ENCODE data around the gene SCUBE3. TPM values are rescaled to one million over a fixed set of nuclear protein-coding genes. Genes with fewer than 3 reads are reported as not detected.

The SCUBE3 gene
- total RNA-seq, 1 experiment from 2014 or later, result 0.05 TPM

GRCh38 chr6:35228481-35228880, 14.7 kb downstream of the SCUBE3 start:
- ChIA-PET RAD21 (ENCODE audit: low non-redundant PET in 1 of 2, low total read pairs in 2 of 2, uncharacterized antibody in 2 of 2, unreplicated experiment in 2 of 2) (no interaction called here), CTCF (no interaction called here), POLR2A (no interaction called here)
- no peak overlapping the region for H3K4me3 ChIP-seq (replicated peaks in 1 of 2; ENCODE audit: low read depth in 1 of 2, low read length in 2 of 2)
- ATAC-seq (no peak), DNase-seq (ENCODE audit: low read depth, low spot score) (no peak)
- intact Hi-C loops (cut with micrococcal nuclease), result no loop called here
- no peaks in the 10 kb centered on the region for H4K20me1 ChIP-seq (ENCODE audit: insufficient read depth)
- no peak overlapping the region for H2AFZ ChIP-seq (ENCODE audit: low read depth, low read length, poor library complexity, severe bottlenecking)
- no peaks in the 10 kb centered on the region for H3K9me3 ChIP-seq (ENCODE audit: control insufficient read depth in 1 of 2, insufficient read depth in 1 of 2, low read depth in 1 of 2, low read length in 2 of 2)
- no peak overlapping the region for H3K4me2 ChIP-seq (ENCODE audit: low read length)
- no peaks in the 10 kb centered on the region for H3K36me3 ChIP-seq (ENCODE audit: control insufficient read depth in 1 of 2, insufficient read depth in 2 of 2, low read length in 2 of 2)
- no peaks in the 10 kb centered on the region for H3K9me2 ChIP-seq (ENCODE audit: insufficient read depth)
- no peak overlapping the region for H3K27ac ChIP-seq (ENCODE audit: low read depth, low read length)
- H3K79me2 ChIP-seq (ENCODE audit: insufficient read depth, low read length), result no peaks in the 10 kb centered on the region
- no peak for TF ChIP-seq EZH2phosphoT487 (IDR thresholded peaks at IDR 0.05; ENCODE audit: borderline replicate concordance)
- H3K27me3 ChIP-seq (ENCODE audit: insufficient read depth, low read length), result no peaks in the 10 kb centered on the region
- H3K9ac ChIP-seq (ENCODE audit: low read length), result no peak overlapping the region
- no peaks in the 10 kb centered on the region for H3K4me1 ChIP-seq (ENCODE audit: control insufficient read depth in 1 of 2, insufficient read depth in 2 of 2, low read length in 2 of 2)
- BruUV-seq (replicated peaks), result no TSS peak

GRCh38 chr6:35229304-35229703, 15.5 kb downstream of the SCUBE3 start:
- H3K27me3 ChIP-seq (ENCODE audit: insufficient read depth, low read length), result no peaks in the 10 kb centered on the region
- no peaks in the 10 kb centered on the region for H3K9me2 ChIP-seq (ENCODE audit: insufficient read depth)
- H2AFZ ChIP-seq (ENCODE audit: low read depth, low read length, poor library complexity, severe bottlenecking), result no peak overlapping the region
- no peaks in the 10 kb centered on the region for H3K4me1 ChIP-seq (ENCODE audit: control insufficient read depth in 1 of 2, insufficient read depth in 2 of 2, low read length in 2 of 2)
- ChIA-PET RAD21 (ENCODE audit: low non-redundant PET in 1 of 2, low total read pairs in 2 of 2, uncharacterized antibody in 2 of 2, unreplicated experiment in 2 of 2) (no interaction called here), CTCF (no interaction called here), POLR2A (no interaction called here)
- H4K20me1 ChIP-seq (ENCODE audit: insufficient read depth), result no peaks in the 10 kb centered on the region
- no peaks in the 10 kb centered on the region for H3K9me3 ChIP-seq (ENCODE audit: control insufficient read depth in 1 of 2, insufficient read depth in 1 of 2, low read depth in 1 of 2, low read length in 2 of 2)
- H3K36me3 ChIP-seq (ENCODE audit: control insufficient read depth in 1 of 2, insufficient read depth in 2 of 2, low read length in 2 of 2), result no peaks in the 10 kb centered on the region
- H3K4me2 ChIP-seq (ENCODE audit: low read length), result no peak overlapping the region
- H3K4me3 ChIP-seq (replicated peaks in 1 of 2; ENCODE audit: low read depth in 1 of 2, low read length in 2 of 2), result no peak overlapping the region
- TF ChIP-seq ATF3 (IDR thresholded peaks at IDR 0.05) (no peak), ELF1 (IDR thresholded peaks at IDR 0.05; ENCODE audit: borderline replicate concordance, low read depth) (no peak), ZBTB33 (IDR thresholded peaks at IDR 0.05; ENCODE audit: extremely low read depth, insufficient replicate concordance, low read length) (no peak), SP1 (IDR thresholded peaks at IDR 0.05; ENCODE audit: low read depth) (no peak), EGR1 (IDR thresholded peaks at IDR 0.05; ENCODE audit: low read depth) (no peak), CEBPB (IDR thresholded peaks at IDR 0.05; ENCODE audit: low read depth) (no peak), JUND (IDR thresholded peaks at IDR 0.05) (no peak), EZH2phosphoT487 (IDR thresholded peaks at IDR 0.05; ENCODE audit: borderline replicate concordance) (no peak), POLR2A (IDR thresholded peaks at IDR 0.05; ENCODE audit: borderline replicate concordance, extremely low read depth, insufficient read depth, insufficient read length) (no peak)
- ATAC-seq (no peak), DNase-seq (ENCODE audit: low read depth, low spot score) (no peak)
- no peaks in the 10 kb centered on the region for H3K79me2 ChIP-seq (ENCODE audit: insufficient read depth, low read length)
- intact Hi-C loops (cut with micrococcal nuclease), result no loop called here
- no peak overlapping the region for H3K9ac ChIP-seq (ENCODE audit: low read length)
- no TSS peak for BruUV-seq (replicated peaks)
- no peak overlapping the region for H3K27ac ChIP-seq (ENCODE audit: low read depth, low read length)

Data from HCT116 (cell line).